ENCODE results near the gene ALOXE3.
A peak's percentile ranks its signal among the peaks of the same experiment; 100 is the strongest.

DNA sequence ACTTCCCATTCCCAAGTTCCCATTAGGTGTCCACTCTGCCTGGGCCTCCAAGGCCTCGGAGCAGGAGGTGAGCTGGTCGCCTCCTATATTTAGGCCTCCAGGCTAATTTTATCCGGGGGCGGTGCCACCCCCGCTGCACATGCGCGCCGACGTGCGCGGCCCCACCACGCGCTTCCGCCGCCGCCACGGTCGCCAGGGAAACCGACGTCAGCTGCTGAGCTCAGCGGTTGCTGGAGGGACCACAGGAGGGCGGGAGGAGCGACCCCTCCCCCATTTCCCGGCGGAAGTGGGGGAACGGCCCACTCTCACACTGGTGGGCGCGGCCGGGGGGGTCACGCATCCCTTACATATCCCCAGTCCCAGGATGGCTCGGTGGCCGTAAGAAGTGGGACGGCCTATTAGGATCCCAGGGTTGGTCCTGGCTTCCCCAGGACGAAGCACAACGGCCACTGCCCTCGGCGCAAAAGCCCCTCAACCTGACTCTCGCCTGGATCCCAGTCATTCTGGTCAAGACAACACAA lies 32.9 kb upstream of the ALOXE3 start:
- TF ChIP-seq EP300 (IDR thresholded peaks at IDR 0.05; ENCODE audit: borderline replicate concordance) (no peak), CEBPB (IDR thresholded peaks at IDR 0.05) (no peak), TAF1 (IDR thresholded peaks at IDR 0.05; ENCODE audit: low read depth) (no peak), CREB1 (IDR thresholded peaks at IDR 0.05; ENCODE audit: low read depth) (peak; percentile 67)
- TF ChIP-seq, protein P1, sequence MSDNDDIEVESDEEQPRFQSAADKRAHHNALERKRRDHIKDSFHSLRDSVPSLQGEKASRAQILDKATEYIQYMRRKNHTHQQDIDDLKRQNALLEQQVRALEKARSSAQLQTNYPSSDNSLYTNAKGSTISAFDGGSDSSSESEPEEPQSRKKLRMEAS (IDR thresholded peaks at IDR 0.05) = peak; percentile 60; the same call in 1 of the 2 replicates
- TF ChIP-seq, protein P2, sequence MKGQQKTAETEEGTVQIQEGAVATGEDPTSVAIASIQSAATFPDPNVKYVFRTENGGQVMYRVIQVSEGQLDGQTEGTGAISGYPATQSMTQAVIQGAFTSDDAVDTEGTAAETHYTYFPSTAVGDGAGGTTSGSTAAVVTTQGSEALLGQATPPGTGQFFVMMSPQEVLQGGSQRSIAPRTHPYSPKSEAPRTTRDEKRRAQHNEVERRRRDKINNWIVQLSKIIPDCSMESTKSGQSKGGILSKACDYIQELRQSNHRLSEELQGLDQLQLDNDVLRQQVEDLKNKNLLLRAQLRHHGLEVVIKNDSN (IDR thresholded peaks at IDR 0.05) = peak; percentile 6; the same call in 1 of the 2 replicates
